H1 (cell line): Measurements from ENCODE around the gene SNED1. TPM values are rescaled to one million over a fixed set of nuclear protein-coding genes. Genes with fewer than 3 reads are reported as not detected.

Experiments used
- CBX5 ChIP-seq: fragments of 300-800, 300-1000 bp; sonication (generic); IDR thresholded peaks from 2 replicates; pipeline ENCODE4 v1.7.1; 2016; ENCODE audit warnings: antibody characterized with exemption, low read length, low read depth
- CHD1 ChIP-seq: IDR thresholded peaks from 2 replicates; pipeline ENCODE4 v1.6.1; 2012; ENCODE audit warnings: low read depth, low read length, improper control_type of control experiment
- TAF7 ChIP-seq: optimal IDR thresholded peaks from 2 replicates; pipeline ENCODE3; 2011; ENCODE audit warnings: low read depth, mild to moderate bottlenecking, inconsistent platforms, low read length, moderate library complexity, borderline replicate concordance
- polyA plus RNA-seq, 7 experiments: library from polyadenylated mRNA; depleted of rRNA in 3 of 7; stranded (reverse) in 5 of 7; unstranded in 2 of 7; fragments of >200 nt in 5 of 7; fragments of 200-250 nt in 2 of 7; gene quantifications; 1 replicate in 5 of 7; 2 replicates in 1 of 7; 4 replicates in 1 of 7; pipeline versions ENCODE4 v1.2.1 to v1.2.3, GENCODE V29; 2011 to 2013; ENCODE audit warnings: missing spikeins in 2 of 7, mixed read lengths in 2 of 7
- total RNA-seq: library from RNA; stranded (reverse); fragmentation: NEBNext Ultra II Directional; extraction: Animal tissue kit (Norgen Biotek cat#: 25700); gene quantifications from 2 replicates; pipeline ENCODE4 v1.2.1, GENCODE V29; 2021

The SNED1 gene
- total and polyA plus RNA-seq, 2 of the 8 experiments (the other 6 are each of a cell fraction or from before 2014, with no cell fraction given): 1.9 TPM

DNA sequence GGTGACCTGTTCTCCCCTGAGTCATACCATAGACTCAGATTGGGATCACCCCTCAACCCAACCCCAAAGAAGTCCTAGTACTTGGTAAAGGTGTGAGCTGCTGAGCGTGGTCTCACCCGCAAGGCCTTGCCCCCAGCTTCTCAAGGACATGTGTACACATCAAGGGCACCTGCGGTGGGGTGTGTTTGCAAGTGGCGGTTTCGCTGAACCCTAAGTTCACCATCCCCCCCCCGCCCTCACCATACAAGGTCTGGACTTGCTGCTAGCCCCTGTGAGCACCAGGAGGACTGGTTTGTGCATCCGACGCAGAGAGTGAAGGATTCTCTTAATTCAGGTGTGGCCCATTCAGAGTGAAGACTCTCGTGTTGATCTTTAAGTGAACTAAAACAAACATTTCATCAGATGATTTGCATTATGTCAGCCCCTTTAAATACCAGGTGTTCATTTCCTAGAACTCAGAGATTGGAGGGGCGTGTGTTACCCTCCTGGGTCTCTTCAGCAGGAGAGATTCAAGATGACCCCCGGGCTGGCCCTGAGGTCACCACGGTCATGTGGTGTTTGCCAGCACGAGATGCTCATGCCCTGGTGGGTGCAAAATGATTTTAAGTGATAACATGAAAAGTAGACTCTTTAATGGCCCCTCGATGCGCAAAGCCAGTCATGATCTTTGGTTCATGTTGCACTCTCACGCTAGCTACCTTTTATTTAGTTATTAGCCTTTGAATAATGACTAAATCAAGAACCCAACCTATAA lies 75.8 kb downstream of the SNED1 start (continued):
- no peak for TF ChIP-seq TAF7
- TF ChIP-seq CBX5: no peak
- TF ChIP-seq CHD1: no peak
- TF ChIP-seq, all 59 proteins: peak for 0
